ENCODE measurements around the gene USP34. TPM values are rescaled to one million over a fixed set of nuclear protein-coding genes. Genes with fewer than 3 reads are reported as not detected.
"Not testable (repeated sequence)": the region's sequence is repeated elsewhere in the genome, so short reads cannot be mapped to it uniquely, and the experiment has no call there.

USP34 gene
- total RNA-seq, 4 donors from 2014 or later = 49.5 to 129 (median 84.9) TPM

DNA sequence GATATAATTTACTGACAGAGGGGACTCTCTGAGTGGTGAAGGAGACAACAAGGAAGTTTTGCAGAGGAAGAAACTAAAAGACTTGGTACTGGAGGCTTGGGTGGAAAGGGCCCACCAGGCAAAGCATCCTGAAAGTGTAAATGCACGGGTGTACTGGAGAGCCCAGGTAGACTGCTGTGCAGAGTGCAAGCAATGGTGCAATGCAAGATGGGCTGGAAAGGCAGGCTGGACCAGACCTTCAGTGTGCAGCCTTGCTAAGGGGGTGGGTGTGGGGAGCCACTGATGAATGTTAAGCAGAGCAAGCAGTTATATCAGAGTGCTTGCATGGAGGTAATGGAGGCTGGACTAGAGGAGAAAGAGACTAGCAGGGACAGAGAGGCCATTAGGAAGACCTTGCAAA, 298.2 kb downstream of the USP34 start:
- TF ChIP-seq, protein P1, sequence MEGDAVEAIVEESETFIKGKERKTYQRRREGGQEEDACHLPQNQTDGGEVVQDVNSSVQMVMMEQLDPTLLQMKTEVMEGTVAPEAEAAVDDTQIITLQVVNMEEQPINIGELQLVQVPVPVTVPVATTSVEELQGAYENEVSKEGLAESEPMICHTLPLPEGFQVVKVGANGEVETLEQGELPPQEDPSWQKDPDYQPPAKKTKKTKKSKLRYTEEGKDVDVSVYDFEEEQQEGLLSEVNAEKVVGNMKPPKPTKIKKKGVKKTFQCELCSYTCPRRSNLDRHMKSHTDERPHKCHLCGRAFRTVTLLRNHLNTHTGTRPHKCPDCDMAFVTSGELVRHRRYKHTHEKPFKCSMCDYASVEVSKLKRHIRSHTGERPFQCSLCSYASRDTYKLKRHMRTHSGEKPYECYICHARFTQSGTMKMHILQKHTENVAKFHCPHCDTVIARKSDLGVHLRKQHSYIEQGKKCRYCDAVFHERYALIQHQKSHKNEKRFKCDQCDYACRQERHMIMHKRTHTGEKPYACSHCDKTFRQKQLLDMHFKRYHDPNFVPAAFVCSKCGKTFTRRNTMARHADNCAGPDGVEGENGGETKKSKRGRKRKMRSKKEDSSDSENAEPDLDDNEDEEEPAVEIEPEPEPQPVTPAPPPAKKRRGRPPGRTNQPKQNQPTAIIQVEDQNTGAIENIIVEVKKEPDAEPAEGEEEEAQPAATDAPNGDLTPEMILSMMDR (IDR thresholded peaks at IDR 0.05) = no peak
- no peak for TF ChIP-seq POLR2A (IDR thresholded peaks at IDR 0.05)
- no peak for DNase-seq
- Histone ChIP-seq H3K4me3 (no peak overlapping the region), H3K27me3 (no peaks in the 10 kb centered on the region), H3K27ac (no peak overlapping the region), H3K36me3 (no peaks in the 10 kb centered on the region), H3K4me1 (peaks cover 6 to 21% (median 6%) of the 10 kb centered on the region in 3 donors), H3K9me3 (no peaks in the 10 kb centered on the region)
- intact Hi-C loops (cut with DNase I) = no loop called here
- WGBS, 2 donors = 64 to 78% methylated on average over 1 of the region's 1 CpG

DNA sequence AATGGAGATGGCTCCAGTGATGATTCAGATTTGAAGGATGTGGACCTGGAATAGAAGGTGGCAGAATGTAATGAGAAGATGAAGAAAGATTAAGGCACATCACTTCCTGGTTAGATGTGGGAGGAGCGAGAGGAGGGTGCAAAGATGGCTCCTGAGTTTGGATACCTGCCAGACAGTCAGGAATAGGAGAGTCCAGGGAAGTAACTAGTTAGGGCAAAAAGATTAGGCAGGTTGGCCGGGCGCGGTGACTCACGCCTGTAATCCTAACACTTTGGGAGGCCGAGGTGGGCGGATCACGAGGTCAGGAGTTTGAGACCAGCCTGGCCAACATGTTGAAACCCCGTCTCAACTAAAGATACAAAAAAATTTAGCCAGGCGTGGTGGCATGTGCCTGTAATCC, 303.3 kb downstream of the USP34 start:
- Histone ChIP-seq H3K4me3 (no peak overlapping the region), H3K9me3 (no peaks in the 10 kb centered on the region), H3K36me3 (peaks cover 0 to 49% (median 5%) of the 10 kb centered on the region in 3 donors), H3K27me3 (no peaks in the 10 kb centered on the region), H3K4me1 (peaks cover 0 to 4% (median 0%) of the 10 kb centered on the region in 3 donors), H3K27ac (no peak overlapping the region)
- TF ChIP-seq, protein P1 (IDR thresholded peaks at IDR 0.05) = no peak
- TF ChIP-seq POLR2A (IDR thresholded peaks at IDR 0.05) = no peak
- intact Hi-C loops (cut with DNase I) = no loop called here
- no peak for DNase-seq
- 88 to 95% methylated on average over 10 of the region's 10 CpGs for WGBS, 2 donors

- WGBS, 2 donors = 84 to 86% methylated on average over 3 of the region's 3 CpGs
- DNase-seq = no peak
- TF ChIP-seq POLR2A (IDR thresholded peaks at IDR 0.05) = no peak
- TF ChIP-seq, protein P1 (IDR thresholded peaks at IDR 0.05) = no peak
- no peak overlapping the region for H3K4me3 ChIP-seq
- intact Hi-C loops (cut with DNase I) = no loop called here
- no peak overlapping the region for H3K27ac ChIP-seq
- H3K27me3 ChIP-seq = no peaks in the 10 kb centered on the region
- no peaks in the 10 kb centered on the region for H3K9me3 ChIP-seq
- H3K36me3 ChIP-seq = peaks cover 0 to 52% (median 5%) of the 10 kb centered on the region in 3 donors
- H3K4me1 ChIP-seq = no peaks in the 10 kb centered on the region
Measured at GRCh38 chr2:61165946-61166345, 304.9 kb downstream of the USP34 start.

- DNase-seq; H3K4me1 ChIP-seq; H3K27me3 ChIP-seq; H3K9me3 ChIP-seq; H3K27ac ChIP-seq; H3K4me3 ChIP-seq; intact Hi-C loops (cut with DNase I): not testable (repeated sequence)
- H3K36me3 ChIP-seq = peaks cover 0 to 59% (median 5%) of the 10 kb centered on the region in 3 donors
- 82 to 95% methylated on average over 3 to 7 of the region's 7 CpGs for WGBS, 2 donors
Measured at GRCh38 chr2:61165082-61165481, 305.8 kb downstream of the USP34 start.

GRCh38 chr2:61162721-61163120, 308.2 kb downstream of the USP34 start:
- TF ChIP-seq, protein P1 (IDR thresholded peaks at IDR 0.05) = no peak
- no peak for TF ChIP-seq POLR2A (IDR thresholded peaks at IDR 0.05)
- Histone ChIP-seq H3K4me1 (no peaks in the 10 kb centered on the region), H3K9me3 (no peaks in the 10 kb centered on the region), H3K4me3 (no peak overlapping the region), H3K27me3 (no peaks in the 10 kb centered on the region), H3K36me3 (peaks cover 0 to 83% (median 5%) of the 10 kb centered on the region in 3 donors), H3K27ac (no peak overlapping the region)
- WGBS, 2 donors = 80% methylated on average over 5 of the region's 5 CpGs
- DNase-seq = no peak
- intact Hi-C loops (cut with DNase I) = no loop called here

DNA sequence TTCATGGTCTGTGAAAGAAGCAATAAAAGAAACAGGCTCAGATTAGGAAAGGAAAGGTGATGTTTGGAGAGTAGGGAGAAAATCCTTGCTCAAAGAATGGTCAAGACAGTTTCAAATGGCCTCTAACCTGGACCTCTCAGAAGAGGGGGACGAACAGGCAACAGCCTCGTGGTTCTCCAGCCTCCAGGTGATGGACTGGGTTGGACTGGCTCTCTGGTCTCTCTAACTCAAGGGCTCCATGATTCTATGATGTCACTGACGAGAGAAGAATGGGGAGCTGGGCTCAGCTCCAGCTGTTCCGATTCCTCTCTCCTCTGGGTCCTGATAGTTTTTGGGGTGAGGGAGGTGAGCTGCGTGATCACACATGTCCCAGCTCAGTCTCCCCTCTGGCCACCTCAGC, 309.0 kb downstream of the USP34 start, which contains the start of gene C2orf74:
Gene C2orf74 (plus strand): TSS at position 301 of the 400 bp plus-strand sequence. CDS start 327 bp downstream, outside the sequence.
- no peak within 1 kb of the TSS for H3K27ac ChIP-seq

More for the DNA sequence above, 309.0 kb downstream of the USP34 start, which contains the start of gene C2orf74:
- Histone ChIP-seq H3K36me3 (peaks cover 0 to 82% (median 5%) of the 10 kb centered on the region in 3 donors), H3K4me3 (no peak within 1 kb of the TSS), H3K4me1 (no peaks in the 10 kb centered on the region), H3K9me3 (no peaks in the 10 kb centered on the region), H3K27me3 (no peaks in the 10 kb centered on the region)
- WGBS, 2 donors = 89 to 91% methylated on average over 3 to 5 of the region's 5 CpGs
- intact Hi-C loops (cut with DNase I) = no loop called here
- TF ChIP-seq POLR2A (IDR thresholded peaks at IDR 0.05) = no peak
- TF ChIP-seq, protein P1 (IDR thresholded peaks at IDR 0.05) = no peak
- no peak for DNase-seq

All from esophagus squamous epithelium (tissue), 5 donors.